CD4-positive, alpha-beta T cell treated with Interleukin-4 for 1 hour (primary cell): ENCODE measurements around the gene BRME1.
A peak's percentile ranks its signal among the peaks of the same experiment; 100 is the strongest.
"Not testable (repeated sequence)": the region's sequence is repeated elsewhere in the genome, so short reads cannot be mapped to it uniquely, and the experiment has no call there.

ENCODE experiments used
- DNase-seq, 2 donors: peaks; one replicate each; pipeline ENCODE4 v3.0.0-alpha.2; 2020 to 2022

BRME1 gene

GRCh38 chr19:13865571-13866462, 40.1 kb downstream of the BRME1 start:
- DNase-seq: peak in 1 of 2 donors; percentile 19

- no peak for DNase-seq
These were observed 41.0 kb downstream of the BRME1 start for GRCh38 chr19:13864667-13865570.

GRCh38 chr19:13864046-13864666, 41.8 kb downstream of the BRME1 start:
- DNase-seq: peak in 1 of 2 donors; percentile 13

- peak; percentile 91 to 93 for DNase-seq
These were observed 44.0 kb downstream of the BRME1 start for GRCh38 chr19:13861714-13862531.

GRCh38 chr19:13861392-13861713, 44.6 kb downstream of the BRME1 start:
- no peak for DNase-seq

- DNase-seq: no peak
These were observed 45.1 kb downstream of the BRME1 start for GRCh38 chr19:13860679-13861391.

GRCh38 chr19:13859361-13859880, 46.5 kb downstream of the BRME1 start:
- no peak for DNase-seq

GRCh38 chr19:13856497-13856896, 49.4 kb downstream of the BRME1 start:
- DNase-seq: no peak

GRCh38 chr19:13852171-13852707, 53.7 kb downstream of the BRME1 start:
- DNase-seq: not testable (repeated sequence)

GRCh38 chr19:13851734-13852114, 54.2 kb downstream of the BRME1 start:
- not testable (repeated sequence) for DNase-seq

- DNase-seq: peak; percentile 64 to 83
These were observed 54.8 kb downstream of the BRME1 start for GRCh38 chr19:13850910-13851733.

GRCh38 chr19:13849991-13850909, 55.7 kb downstream of the BRME1 start:
- DNase-seq: peak; percentile 82 to 86

- no peak for DNase-seq
These were observed 56.9 kb downstream of the BRME1 start for GRCh38 chr19:13848798-13849676.

- DNase-seq: no peak
These were observed 57.6 kb downstream of the BRME1 start for GRCh38 chr19:13848340-13848677.

GRCh38 chr19:13847407-13848339, 58.2 kb downstream of the BRME1 start:
- DNase-seq: peak; percentile 90 to 92

- peak; percentile 100 for DNase-seq
These were observed 59.1 kb downstream of the BRME1 start for GRCh38 chr19:13846557-13847406.
